ENCODE data around the gene PDX1.

PDX1 gene

DNA sequence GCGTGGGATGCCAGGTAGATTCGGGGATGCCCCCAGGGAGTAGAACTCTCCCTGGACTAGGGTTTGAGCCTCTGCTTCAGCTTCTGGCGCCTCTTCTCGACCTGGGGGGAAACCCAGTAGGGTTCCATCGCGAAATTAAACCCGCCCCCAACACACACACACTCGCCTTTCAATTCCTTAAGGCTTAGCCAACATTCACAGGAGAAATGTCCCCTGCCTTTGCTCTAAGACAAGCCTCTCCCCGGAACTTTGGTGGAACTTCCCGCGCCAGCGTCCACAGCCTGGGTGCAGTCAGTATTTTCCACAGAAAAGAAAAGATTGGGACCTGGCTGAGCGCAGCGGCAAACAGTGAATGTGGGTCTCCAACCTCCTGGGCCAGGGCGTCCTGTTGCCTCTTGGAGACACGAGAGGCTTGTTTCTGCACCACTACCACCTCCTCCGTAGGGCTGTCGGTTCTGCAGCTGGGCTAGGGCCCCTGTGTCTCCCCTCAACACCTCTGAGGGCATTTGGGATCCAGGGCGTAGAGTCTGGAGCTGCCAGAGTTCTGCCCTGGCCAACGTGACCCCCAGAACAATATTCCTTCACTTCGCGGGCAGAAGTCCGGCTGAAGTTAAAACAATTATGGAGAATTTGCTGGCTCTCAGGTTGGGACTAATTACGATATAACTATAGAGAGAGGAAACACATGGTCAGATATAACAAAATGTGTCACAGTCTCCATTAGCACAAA lies 3.2 kb downstream of the PDX1 start:
- no peak for DNase-seq

DNA sequence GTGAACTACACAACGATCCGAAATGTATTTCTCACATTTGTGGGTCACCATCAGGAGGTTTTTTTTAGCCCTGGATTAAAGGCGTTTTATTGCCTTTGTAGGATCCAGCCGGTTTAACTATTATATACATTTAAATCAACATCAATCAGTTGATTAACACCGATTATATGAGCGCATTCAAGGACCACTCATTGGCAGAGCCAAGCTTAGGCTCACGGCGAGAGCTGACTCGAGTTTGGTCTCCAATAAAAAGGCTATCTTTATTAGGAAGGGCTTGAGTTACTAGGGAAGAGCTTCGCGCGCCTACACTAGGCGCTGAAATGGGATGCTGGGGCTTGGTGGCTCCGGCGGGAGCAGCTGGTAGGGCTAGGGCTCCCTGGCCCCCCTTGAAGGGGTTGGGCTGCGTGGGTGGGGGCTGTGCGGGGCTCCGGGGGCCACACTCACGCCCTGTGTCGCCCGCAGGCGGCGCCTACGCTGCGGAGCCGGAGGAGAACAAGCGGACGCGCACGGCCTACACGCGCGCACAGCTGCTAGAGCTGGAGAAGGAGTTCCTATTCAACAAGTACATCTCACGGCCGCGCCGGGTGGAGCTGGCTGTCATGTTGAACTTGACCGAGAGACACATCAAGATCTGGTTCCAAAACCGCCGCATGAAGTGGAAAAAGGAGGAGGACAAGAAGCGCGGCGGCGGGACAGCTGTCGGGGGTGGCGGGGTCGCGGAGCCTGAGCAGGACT lies 4.2 kb downstream of the PDX1 start:
- DNase-seq = no peak

DNA sequence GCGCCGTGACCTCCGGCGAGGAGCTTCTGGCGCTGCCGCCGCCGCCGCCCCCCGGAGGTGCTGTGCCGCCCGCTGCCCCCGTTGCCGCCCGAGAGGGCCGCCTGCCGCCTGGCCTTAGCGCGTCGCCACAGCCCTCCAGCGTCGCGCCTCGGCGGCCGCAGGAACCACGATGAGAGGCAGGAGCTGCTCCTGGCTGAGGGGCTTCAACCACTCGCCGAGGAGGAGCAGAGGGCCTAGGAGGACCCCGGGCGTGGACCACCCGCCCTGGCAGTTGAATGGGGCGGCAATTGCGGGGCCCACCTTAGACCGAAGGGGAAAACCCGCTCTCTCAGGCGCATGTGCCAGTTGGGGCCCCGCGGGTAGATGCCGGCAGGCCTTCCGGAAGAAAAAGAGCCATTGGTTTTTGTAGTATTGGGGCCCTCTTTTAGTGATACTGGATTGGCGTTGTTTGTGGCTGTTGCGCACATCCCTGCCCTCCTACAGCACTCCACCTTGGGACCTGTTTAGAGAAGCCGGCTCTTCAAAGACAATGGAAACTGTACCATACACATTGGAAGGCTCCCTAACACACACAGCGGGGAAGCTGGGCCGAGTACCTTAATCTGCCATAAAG lies 4.8 kb downstream of the PDX1 start:
- DNase-seq = no peak

DNA sequence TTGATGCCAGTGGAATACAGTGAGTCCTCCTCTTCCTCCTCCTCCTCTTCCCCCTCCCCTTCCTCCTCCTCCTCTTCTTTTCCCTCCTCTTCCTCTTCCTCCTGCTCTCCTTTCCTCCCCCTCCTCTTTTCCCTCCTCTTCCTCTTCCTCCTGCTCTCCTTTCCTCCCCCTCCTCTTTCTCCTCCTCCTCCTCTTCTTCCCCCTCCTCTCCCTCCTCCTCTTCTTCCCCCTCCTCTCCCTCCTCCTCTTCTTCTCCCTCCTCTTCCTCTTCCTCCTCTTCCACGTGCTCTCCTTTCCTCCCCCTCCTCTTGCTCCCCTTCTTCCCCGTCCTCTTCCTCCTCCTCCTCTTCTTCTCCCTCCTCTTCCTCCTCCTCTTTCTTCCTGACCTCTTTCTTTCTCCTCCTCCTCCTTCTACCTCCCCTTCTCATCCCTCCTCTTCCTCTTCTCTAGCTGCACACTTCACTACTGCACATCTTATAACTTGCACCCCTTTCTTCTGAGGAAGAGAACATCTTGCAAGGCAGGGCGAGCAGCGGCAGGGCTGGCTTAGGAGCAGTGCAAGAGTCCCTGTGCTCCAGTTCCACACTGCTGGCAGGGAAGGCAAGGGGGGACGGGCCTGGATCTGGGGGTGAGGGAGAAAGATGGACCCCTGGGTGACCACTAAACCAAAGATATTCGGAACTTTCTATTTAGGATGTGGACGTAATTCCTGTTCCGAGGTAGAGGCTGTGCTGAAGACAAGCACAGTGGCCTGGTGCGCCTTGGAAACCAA lies 5.6 kb downstream of the PDX1 start:
- no peak for DNase-seq

DNA sequence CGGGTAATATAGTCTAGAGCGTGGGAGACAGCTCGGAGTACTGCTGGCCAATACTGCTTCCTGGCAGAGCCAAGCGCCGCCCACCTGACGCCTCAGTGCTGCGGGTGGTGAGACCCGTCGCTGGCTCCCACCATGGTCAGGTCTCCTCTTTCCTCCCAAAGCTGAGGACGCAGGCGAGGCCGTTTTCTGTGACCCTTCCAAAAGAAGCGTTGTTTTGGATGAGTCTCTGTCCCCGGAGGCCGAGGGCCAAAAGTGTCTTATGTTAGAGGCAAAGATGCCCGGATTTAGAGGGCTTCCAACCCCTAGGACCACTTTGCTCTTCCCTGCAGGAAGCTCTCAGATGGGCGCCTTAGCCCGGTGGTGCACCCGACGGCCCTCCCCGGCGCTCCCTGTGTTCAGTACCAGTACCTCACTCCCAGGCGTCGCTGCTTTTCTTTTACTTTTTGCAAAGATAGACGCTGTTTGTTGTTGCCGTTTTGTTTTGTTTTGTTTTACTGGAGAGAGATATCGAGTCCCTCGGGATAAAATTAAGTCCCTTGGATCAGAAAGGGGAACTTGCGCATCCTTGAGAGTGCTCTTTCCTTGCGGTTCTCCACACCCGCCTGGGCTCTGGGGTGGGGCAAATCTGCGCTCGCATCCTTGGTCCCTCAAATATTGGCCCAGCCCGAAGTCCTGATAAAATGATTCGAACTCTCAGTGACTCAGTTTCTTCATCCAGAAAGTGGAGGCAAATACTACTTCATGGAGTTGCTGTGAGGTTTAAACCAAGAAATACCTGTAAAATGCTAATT lies 7.0 kb downstream of the PDX1 start:
- no peak for DNase-seq

DNA sequence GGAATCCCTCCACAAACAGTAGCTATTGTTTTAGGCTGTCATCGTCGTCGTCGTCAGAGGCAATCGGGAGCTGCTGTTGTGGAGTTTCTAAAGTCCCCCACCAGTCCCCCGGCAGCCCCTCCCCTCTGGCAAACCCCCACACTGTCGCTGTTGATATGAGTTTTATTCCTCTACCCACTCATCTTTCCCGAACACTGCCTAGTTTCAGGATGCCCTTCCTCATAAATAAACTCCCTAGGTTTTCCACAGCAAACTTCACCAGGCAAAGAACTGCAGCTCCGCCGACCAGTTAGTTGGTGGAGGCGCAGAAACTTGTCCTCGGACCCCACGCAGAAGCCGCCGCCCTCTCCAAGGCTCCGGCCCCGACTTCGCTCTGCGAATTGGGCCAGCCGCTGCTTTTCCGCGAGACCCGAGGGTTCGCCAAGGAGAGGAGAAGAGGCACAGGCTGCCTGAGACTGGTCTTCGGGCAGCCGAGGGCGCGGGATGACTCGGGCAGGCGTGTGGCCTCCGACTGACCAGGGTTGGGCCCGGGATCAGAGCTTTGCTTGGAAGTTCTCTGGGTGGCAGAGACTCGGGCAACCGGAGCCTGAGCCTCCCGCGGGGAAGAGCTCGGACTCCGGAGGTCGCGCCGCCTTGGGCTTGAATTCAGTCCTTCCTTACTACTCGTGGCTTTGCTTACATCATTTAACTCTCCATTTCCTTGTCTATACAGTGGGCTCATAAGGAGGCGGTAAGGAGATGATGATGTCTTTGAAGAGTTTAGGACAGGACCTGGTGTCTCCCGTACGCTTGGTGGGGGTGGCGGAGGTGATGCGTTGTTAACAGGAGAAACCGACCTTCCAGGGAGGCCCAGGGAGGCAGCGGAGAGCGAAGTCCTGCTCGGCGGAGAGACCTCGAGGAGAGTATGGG lies 7.9 kb downstream of the PDX1 start:
- DNase-seq = no peak

DNA sequence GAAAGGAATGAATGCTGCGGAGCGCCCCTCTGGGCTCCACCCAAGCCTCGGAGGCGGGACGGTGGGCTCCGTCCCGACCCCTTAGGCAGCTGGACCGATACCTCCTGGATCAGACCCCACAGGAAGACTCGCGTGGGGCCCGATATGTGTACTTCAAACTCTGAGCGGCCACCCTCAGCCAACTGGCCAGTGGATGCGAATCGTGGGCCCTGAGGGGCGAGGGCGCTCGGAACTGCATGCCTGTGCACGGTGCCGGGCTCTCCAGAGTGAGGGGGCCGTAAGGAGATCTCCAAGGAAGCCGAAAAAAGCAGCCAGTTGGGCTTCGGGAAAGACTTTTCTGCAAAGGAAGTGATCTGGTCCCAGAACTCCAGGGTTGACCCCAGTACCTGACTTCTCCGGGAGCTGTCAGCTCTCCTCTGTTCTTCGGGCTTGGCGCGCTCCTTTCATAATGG lies 8.6 kb downstream of the PDX1 start:
- no peak for DNase-seq

DNA sequence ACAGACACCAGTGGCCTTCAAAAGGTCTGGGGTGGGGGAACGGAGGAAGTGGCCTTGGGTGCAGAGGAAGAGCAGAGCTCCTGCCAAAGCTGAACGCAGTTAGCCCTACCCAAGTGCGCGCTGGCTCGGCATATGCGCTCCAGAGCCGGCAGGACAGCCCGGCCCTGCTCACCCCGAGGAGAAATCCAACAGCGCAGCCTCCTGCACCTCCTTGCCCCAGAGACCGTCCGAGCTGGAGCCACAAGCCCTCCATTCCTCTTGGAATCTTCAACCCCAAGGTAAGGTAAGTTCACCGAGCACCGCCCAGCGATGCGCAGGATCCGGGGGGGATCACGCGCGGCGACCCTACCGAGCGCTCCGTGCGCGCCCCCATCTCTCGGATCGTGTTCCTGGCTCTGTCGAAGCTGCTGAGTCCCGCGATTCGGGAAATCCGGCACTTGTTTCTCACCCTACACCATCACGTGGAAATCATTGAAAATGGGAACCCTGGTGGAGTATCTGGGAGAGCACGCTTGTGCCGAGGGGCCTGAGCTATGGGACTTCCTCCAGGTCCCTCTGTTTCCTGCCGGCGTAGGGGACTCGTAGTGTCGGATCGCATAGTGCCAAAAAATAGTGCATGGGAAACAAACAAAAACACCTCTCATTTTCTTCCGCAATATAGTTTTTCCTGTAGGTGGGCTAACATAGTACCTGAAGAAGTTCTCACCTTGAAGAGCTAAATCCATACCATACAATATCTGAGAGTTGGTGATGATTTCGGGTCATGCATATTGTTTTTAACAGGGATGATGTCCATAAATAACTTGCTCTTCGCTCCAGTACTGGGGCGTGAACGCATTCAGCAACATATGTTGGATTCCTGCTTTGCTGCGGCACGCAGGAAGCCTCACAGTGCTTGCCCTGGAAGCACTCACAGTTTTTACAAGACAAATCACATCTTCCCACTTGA lies 9.3 kb downstream of the PDX1 start:
- no peak for DNase-seq

DNA sequence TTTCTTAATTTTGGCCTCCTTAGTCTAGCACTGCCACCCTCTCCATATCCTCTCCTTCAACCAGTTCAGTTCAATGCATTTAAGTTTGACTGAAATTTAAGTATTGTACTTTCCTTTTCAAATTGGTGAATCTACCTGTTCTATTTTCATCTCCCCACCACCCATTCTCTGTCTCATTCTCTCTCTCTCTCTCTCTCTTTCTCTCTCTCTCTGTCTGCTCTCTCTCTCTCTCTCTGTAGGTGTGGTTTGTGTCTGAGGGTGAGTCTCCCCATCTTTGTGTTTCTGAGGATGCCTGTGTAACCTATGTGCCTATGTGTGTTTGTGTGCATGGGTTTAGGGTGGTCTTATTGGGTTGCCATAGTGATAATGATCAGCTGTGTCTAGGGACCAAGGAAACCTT lies 10.1 kb downstream of the PDX1 start:
- DNase-seq = no peak

DNA sequence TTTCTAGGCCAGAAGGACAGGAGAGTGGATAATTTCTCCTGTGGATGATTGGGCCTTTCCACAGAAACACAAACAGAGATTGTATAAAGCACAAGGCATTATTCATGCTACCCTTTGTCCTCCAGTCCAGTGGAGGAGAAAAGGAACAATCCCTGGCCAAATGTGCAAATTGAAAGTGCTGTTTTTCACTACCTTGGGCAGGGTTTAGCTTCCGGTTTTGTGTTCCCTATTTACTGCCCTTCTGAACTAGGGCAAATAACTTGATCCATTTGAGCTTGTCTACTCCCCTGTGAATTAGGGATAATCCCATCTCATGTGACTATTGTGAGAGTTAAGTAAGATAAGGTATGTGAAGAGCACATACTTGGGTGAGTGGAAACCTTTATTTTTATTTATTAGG lies 13.3 kb downstream of the PDX1 start:
- DNase-seq = no peak

DNA sequence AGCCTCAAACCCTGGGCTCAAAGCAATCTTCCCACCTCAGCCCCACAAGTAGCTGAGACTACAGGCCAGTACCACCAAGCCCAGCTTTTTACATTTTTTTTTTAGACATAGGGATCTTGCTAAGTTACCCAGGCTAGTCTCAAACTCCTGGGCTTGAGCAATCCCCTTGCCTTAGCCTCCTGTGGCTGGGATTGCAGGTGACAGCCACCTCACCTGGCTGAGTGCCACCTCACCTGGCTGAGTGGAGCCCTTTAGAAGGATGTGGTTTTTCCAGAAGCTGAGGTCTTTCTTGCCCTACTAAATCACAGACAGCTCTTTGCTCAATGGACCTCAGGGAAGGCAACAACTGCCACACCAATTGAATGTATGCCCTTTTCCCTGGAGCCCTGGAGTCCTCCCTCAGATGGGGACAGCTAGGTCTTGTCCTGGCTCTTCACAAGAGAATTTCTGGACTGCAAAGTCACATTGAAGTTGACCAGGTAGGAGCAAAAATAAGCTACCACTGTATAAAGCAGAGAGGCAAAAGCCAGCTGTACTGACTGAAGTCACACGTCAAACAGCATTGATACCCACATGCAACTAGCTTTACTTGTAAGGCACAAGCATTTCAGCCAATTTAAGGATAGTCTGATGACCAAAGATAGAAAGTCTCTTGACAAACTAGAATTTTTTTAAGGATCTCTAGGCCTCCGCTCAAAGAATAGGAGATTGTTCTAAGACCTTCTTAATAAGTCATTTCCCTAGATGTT lies 14.0 kb downstream of the PDX1 start:
- DNase-seq = no peak

DNA sequence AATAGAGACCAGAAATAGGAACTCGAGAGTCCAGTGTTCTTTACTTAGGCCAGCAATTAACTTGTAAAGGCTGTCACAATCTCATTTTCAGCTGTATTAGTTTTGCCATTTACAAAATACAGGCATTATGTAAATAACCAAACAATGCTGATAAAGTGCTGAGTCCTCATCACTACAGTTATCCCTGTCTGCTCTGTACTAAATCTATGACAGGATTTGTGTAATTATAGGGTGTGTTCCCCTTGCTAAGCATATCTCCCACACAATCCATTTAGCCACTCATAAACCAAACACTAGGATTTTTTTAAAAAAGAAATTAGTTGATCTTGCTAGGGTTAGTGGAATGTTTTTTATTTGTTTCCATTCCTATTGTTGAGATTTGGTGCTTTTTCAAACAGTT lies 23.2 kb downstream of the PDX1 start:
- DNase-seq = no peak

DNA sequence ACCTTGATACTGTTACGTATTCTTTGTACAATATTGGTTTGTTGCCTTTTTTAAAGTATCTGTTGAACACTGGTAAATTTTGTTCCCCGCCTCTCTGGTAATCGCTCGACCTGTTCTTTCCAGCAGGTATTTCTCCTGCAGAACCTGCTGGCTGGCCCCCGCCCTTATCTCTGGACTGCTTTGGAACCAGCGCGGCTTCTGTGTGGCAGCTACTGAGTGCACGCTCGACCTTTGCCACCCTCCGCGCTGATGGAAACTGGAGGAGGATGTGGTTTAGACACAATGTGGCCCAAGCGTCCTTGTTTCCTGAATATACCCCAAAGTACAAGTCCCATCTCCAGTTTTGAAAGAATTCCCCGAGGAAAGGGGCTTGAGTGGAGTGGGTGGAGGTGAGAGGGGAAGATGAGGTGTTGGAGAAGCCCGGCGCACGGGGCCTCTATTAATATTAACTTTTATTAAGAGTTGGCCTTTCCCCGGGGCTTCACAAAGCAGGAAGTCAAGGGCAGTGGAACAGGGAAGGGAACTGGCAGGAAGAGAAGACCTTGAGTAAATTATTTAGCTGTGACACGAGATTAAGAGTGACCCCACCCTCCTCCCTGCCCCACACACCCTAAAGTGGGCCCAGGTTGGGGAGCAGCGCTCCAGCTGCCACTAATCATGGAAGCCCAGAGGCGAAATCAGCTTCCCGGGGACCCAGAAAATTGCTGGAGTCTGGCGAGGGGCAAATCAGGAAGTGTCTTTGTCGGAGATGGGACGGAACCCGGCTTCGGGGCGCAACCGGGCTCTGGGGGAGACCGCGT lies 33.3 kb downstream of the PDX1 start:
- no peak for DNase-seq

DNA sequence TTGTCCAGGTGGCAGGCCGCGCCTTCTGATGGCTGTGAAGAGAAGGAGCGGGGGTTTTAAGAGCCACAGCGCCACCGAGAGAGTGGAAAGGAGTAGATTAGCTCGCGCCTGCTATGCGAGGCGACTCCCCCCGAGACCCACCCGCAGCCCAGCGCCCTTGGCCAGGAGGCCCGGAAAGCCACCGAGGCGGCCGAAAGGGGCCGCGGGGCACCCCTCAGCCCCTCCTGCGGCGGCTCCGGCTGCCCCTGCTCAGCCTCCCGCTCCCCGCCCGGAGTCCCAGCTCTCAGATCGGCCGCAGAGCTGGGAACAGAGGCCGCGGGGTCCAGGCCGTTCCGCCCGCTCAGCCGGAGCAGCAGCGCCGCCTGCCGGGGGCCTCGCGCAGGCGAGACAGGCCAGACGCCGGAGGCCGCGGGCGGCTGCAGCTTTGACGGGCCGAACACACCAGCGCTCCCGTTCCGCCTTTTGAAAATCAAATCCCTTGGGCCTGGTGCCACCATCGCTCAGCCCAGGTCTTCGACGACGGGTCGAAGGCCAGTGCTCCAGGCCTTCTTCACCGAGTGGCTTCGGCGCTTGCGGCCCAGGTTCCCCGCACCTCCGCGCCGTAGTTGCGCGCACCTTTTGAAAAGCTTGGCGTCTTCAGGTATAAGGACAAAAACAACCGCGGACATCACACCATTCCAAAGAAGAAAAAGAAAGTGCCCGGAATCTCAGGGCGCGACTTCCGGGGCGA lies 34.0 kb downstream of the PDX1 start:
- peak; percentile 62 for DNase-seq

DNA sequence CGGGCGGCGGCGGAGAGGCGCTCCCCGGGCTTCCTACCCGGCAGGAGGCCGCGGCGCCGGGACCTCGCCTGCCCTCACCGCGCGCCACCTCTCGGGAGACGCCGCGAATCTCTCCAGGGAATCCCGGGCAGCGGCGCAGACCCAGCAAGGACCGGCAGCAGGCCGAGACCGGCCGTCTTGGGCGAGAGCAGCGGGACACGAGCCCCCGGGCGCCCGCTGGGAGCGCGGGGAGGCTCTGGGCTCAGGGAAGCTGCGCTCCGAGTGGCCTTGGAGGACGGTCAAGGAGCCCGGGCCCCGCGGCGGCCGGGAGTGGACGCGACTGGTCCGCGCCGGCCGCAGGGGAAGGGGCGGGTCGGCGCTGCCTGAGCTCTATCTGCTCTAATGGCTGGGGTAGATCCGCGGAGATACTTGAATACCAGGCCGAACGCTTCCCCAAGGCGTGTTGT lies 34.6 kb downstream of the PDX1 start:
- no peak for DNase-seq

DNA sequence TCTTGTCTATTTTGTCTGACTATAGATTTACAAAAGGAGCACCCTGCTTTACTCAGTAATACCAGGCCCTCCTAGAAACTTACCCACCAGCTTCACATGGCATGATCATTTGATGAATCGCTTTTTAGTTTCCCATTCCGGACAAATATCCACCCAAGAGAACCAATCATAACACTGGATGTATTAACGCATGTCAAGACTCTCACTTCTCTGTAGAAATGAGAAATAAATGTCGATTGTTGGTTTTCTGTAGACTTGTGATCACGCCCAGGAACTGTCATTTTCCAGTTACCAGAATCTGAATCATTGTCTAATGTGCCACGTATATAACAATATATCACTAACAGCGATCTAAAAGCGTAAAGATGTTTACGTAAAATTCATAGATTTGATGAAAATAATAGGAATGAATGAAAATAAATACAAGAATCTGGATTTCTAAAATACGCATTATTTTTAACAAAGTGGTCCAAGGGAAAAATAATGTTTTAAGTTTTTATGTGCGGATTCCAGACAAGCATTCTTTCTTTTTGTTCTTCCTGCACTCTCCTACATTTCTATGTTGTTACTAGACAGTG lies 35.3 kb downstream of the PDX1 start:
- DNase-seq = no peak

DNA sequence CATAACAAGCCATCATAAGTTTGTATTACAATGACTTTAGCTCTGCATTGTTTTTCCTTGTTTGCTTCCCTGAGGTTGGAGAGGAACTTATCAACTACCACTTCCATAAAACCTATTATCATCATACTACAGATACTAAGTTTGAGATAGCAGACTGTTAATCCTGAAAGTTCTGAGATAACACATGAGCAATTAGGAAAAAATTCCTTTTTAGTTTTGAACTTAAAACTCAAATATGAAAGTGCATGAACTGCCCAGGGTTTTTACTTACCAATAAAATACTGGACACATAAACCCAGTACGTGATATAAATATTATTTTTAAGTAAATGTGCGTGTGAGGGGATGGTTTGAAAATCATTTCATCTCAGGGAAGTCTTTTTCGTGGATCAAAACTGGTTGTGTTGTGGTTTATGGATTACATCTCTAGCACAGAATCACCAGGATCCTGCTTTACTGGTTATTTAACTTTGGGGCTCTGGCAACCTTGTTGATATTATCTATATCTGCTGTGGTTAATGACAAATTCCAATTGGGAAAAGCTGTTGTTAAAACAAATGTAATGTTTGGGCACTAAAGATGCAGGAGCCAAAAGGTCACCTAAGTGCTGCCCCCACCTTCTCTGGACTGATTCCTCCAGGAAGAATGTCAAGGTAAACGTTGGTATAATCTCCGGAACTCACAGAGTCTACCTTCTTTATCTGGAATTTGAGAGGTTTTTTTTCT lies 36.9 kb downstream of the PDX1 start:
- no peak for DNase-seq
